ENCODE data around the gene FAM161A. TPM values are rescaled to one million over a fixed set of nuclear protein-coding genes. Genes with fewer than 3 reads are reported as not detected.
"Not testable (repeated sequence)": the region's sequence is repeated elsewhere in the genome, so short reads cannot be mapped to it uniquely, and the experiment has no call there.

FAM161A gene
- total and polyA plus RNA-seq, 4 donors: 0.94 to 11.1 (median 3.2) TPM

- no peak overlapping the region for H3K4me3 ChIP-seq
- no peak overlapping the region for H3K27ac ChIP-seq (ENCODE audit: low read depth in 1 of 2, low read length in 1 of 2)
- H3K27me3 ChIP-seq (ENCODE audit: control insufficient read depth in 3 of 3, insufficient read depth in 3 of 3, low read length in 2 of 3): no peaks in the 10 kb centered on the region
- 82 to 90% methylated on average over 6 of the region's 6 CpGs for WGBS, 2 donors
- H3K36me3 ChIP-seq (ENCODE audit: control insufficient read depth in 4 of 4, insufficient read depth in 4 of 4, low read length in 4 of 4): no peaks in the 10 kb centered on the region
- H3K4me1 ChIP-seq (ENCODE audit: control insufficient read depth in 5 of 5, insufficient read depth in 5 of 5, low read length in 5 of 5): no peaks in the 10 kb centered on the region
- DNase-seq (no peak), ATAC-seq (ENCODE audit: insufficient read depth, low FRiP score) (no peak)
- TF ChIP-seq CTCF (IDR thresholded peaks at IDR 0.05; ENCODE audit: control extremely low read depth, extremely low read depth): no peak
- H3K9ac ChIP-seq (ENCODE audit: insufficient read depth in 1 of 2, low read length in 2 of 2): no peak overlapping the region
- H3K9me3 ChIP-seq (ENCODE audit: control insufficient read depth in 4 of 4, insufficient read depth in 3 of 4, low read length in 3 of 4): peaks cover 0 to 2% (median 0%) of the 10 kb centered on the region in 4 donors
These were observed 39.2 kb downstream of the FAM161A start for GRCh38 chr2:61814539-61815160.

GRCh38 chr2:61813314-61813713 lies 40.5 kb downstream of the FAM161A start:
- H3K4me1 ChIP-seq (ENCODE audit: control insufficient read depth in 5 of 5, insufficient read depth in 5 of 5, low read length in 5 of 5); H3K27me3 ChIP-seq (ENCODE audit: control insufficient read depth in 3 of 3, insufficient read depth in 3 of 3, low read length in 2 of 3); H3K36me3 ChIP-seq (ENCODE audit: control insufficient read depth in 4 of 4, insufficient read depth in 4 of 4, low read length in 4 of 4); H3K4me3 ChIP-seq; H3K9me3 ChIP-seq (ENCODE audit: control insufficient read depth in 4 of 4, insufficient read depth in 3 of 4, low read length in 3 of 4); H3K9ac ChIP-seq (ENCODE audit: insufficient read depth in 1 of 2, low read length in 2 of 2); ATAC-seq (ENCODE audit: insufficient read depth, low FRiP score); H3K27ac ChIP-seq (ENCODE audit: low read depth in 1 of 2, low read length in 1 of 2); DNase-seq: not testable (repeated sequence)
- 91 to 93% methylated on average over 3 of the region's 3 CpGs for WGBS, 2 donors

- TF ChIP-seq CTCF (IDR thresholded peaks at IDR 0.05; ENCODE audit: control extremely low read depth, extremely low read depth): no peak
- Histone ChIP-seq H3K36me3 (ENCODE audit: control insufficient read depth in 4 of 4, insufficient read depth in 4 of 4, low read length in 4 of 4) (no peaks in the 10 kb centered on the region), H3K9ac (ENCODE audit: insufficient read depth in 1 of 2, low read length in 2 of 2) (no peak overlapping the region), H3K4me3 (no peak overlapping the region), H3K9me3 (ENCODE audit: control insufficient read depth in 4 of 4, insufficient read depth in 3 of 4, low read length in 3 of 4) (peaks cover 0 to 2% (median 0%) of the 10 kb centered on the region in 4 donors), H3K4me1 (ENCODE audit: control insufficient read depth in 5 of 5, insufficient read depth in 5 of 5, low read length in 5 of 5) (no peaks in the 10 kb centered on the region), H3K27me3 (ENCODE audit: control insufficient read depth in 3 of 3, insufficient read depth in 3 of 3, low read length in 2 of 3) (no peaks in the 10 kb centered on the region), H3K27ac (ENCODE audit: low read depth in 1 of 2, low read length in 1 of 2) (no peak overlapping the region)
- DNase-seq (no peak), ATAC-seq (ENCODE audit: insufficient read depth, low FRiP score) (no peak)
- 64 to 84% methylated on average over 3 of the region's 3 CpGs for WGBS, 2 donors
These were observed 42.0 kb downstream of the FAM161A start for GRCh38 chr2:61811821-61812220.

GRCh38 chr2:61810203-61810602 lies 43.7 kb downstream of the FAM161A start:
- not testable (repeated sequence) for DNase-seq; H3K4me1 ChIP-seq (ENCODE audit: control insufficient read depth in 5 of 5, insufficient read depth in 5 of 5, low read length in 5 of 5); H3K36me3 ChIP-seq (ENCODE audit: control insufficient read depth in 4 of 4, insufficient read depth in 4 of 4, low read length in 4 of 4); ATAC-seq (ENCODE audit: insufficient read depth, low FRiP score); H3K9ac ChIP-seq (ENCODE audit: insufficient read depth in 1 of 2, low read length in 2 of 2); H3K9me3 ChIP-seq (ENCODE audit: control insufficient read depth in 4 of 4, insufficient read depth in 3 of 4, low read length in 3 of 4); H3K4me3 ChIP-seq; H3K27ac ChIP-seq (ENCODE audit: low read depth in 1 of 2, low read length in 1 of 2); H3K27me3 ChIP-seq (ENCODE audit: control insufficient read depth in 3 of 3, insufficient read depth in 3 of 3, low read length in 2 of 3)
- 95 to 97% methylated on average over 1 of the region's 1 CpG for WGBS, 2 donors

- not testable (repeated sequence) for H3K27me3 ChIP-seq (ENCODE audit: control insufficient read depth in 3 of 3, insufficient read depth in 3 of 3, low read length in 2 of 3); H3K9me3 ChIP-seq (ENCODE audit: control insufficient read depth in 4 of 4, insufficient read depth in 3 of 4, low read length in 3 of 4); ATAC-seq (ENCODE audit: insufficient read depth, low FRiP score); H3K4me1 ChIP-seq (ENCODE audit: control insufficient read depth in 5 of 5, insufficient read depth in 5 of 5, low read length in 5 of 5); DNase-seq; H3K27ac ChIP-seq (ENCODE audit: low read depth in 1 of 2, low read length in 1 of 2); H3K9ac ChIP-seq (ENCODE audit: insufficient read depth in 1 of 2, low read length in 2 of 2); H3K36me3 ChIP-seq (ENCODE audit: control insufficient read depth in 4 of 4, insufficient read depth in 4 of 4, low read length in 4 of 4); H3K4me3 ChIP-seq
- 77 to 88% methylated on average over 5 of the region's 5 CpGs for WGBS, 2 donors
These were observed 45.2 kb downstream of the FAM161A start for GRCh38 chr2:61808693-61809092.
